ENCODE measurements around the gene PSME3IP1. TPM values are rescaled to one million over a fixed set of nuclear protein-coding genes. Genes with fewer than 3 reads are reported as not detected.

PSME3IP1 gene, protein sequence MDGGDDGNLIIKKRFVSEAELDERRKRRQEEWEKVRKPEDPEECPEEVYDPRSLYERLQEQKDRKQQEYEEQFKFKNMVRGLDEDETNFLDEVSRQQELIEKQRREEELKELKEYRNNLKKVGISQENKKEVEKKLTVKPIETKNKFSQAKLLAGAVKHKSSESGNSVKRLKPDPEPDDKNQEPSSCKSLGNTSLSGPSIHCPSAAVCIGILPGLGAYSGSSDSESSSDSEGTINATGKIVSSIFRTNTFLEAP
- total RNA-seq (81.8 TPM), polyA plus RNA-seq (93.1 TPM)
- long read RNA-seq, donor 1, partial matches to known transcripts = 0 of 3 reads
- long read RNA-seq, donor 1, other reads (novel, unspliced or antisense) = 0 of 3 reads
- long read RNA-seq, donor 2 = 0 reads
- long read RNA-seq, donor 3, transcript FAM192A-201 (7 exons, 2,848 nt) = major isoform, 26 of 49 reads
- long read RNA-seq, donor 3, partial matches to known transcripts = 7 of 49 reads
- long read RNA-seq, donor 3, other reads (novel, unspliced or antisense) = 8 of 49 reads
- long read RNA-seq, donor 4, transcript FAM192A-201 (7 exons, 2,848 nt) = major isoform, 6 of 120 reads
- long read RNA-seq, donor 4, partial matches to known transcripts = 86 of 120 reads
- long read RNA-seq, donor 4, other reads (novel, unspliced or antisense) = 25 of 120 reads
- long read RNA-seq, donor 5, transcript FAM192A-201 (7 exons, 2,848 nt) = major isoform, 19 of 115 reads
- long read RNA-seq, donor 5, transcript FAM192A-218 (7 exons, 1,086 nt) = minor isoform, 5 of 115 reads
- long read RNA-seq, donor 5, partial matches to known transcripts = 74 of 115 reads
- long read RNA-seq, donor 5, other reads (novel, unspliced or antisense) = 15 of 115 reads
- long read RNA-seq, donor 6, transcript FAM192A-201 (7 exons, 2,848 nt) = major isoform, 18 of 24 reads
- long read RNA-seq, donor 6, partial matches to known transcripts = 0 of 24 reads
- long read RNA-seq, donor 6, other reads (novel, unspliced or antisense) = 0 of 24 reads
- long read RNA-seq, donor 7, partial matches to known transcripts = 0 of 6 reads
- long read RNA-seq, donor 7, other reads (novel, unspliced or antisense) = 0 of 6 reads
- long read RNA-seq, donor 8, transcript FAM192A-201 (7 exons, 2,848 nt) = major isoform, 7 of 10 reads
- long read RNA-seq, donor 8, partial matches to known transcripts = 0 of 10 reads
- long read RNA-seq, donor 8, other reads (novel, unspliced or antisense) = 0 of 10 reads
- long read RNA-seq, donor 9, transcript FAM192A-201 (7 exons, 2,848 nt) = major isoform, 5 of 9 reads
- long read RNA-seq, donor 9, partial matches to known transcripts = 0 of 9 reads
- long read RNA-seq, donor 9, other reads (novel, unspliced or antisense) = 0 of 9 reads
- long read RNA-seq, donor 10, transcript FAM192A-201 (7 exons, 2,848 nt) = major isoform, 8 of 10 reads
- long read RNA-seq, donor 10, partial matches to known transcripts = 0 of 10 reads
- long read RNA-seq, donor 10, other reads (novel, unspliced or antisense) = 0 of 10 reads

DNA sequence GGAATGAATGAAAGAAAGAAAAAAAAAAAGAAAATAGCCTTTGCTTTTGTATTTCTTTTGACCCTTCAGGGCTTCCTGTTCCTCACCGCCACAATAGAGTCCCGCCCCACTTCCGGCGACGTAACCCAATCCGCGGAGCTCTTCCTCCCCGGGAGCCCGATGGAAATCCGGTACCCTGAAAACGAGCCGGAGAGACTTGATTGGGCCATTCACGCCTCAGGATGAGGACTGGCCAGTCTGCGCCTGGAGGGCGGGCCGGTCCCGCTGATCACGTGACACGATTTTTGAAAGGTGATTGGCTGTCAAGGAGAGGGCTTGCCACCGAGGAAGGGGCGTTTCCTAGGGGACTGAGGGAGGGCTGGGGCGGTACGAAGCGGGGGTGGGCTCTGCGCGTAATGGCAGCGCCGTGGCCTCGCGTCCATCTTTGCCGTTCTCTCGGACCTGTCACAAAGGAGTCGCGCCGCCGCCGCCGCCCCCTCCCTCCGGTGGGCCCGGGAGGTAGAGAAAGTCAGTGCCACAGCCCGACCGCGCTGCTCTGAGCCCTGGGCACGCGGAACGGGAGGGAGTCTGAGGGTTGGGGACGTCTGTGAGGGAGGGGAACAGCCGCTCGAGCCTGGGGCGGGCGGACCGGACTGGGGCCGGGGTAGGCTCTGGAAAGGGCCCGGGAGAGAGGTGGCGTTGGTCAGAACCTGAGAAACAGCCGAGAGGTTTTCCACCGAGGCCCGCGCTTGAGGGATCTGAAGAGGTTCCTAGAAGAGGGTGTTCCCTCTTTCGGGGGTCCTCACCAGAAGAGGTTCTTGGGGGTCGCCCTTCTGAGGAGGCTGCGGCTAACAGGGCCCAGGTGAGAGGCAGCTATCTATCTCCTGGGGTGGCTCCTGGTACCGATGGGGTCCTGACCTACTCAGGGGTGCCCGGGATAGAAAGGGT, at the start of gene PSME3IP1, which contains the start of gene RSPRY1:
Gene PSME3IP1, minus strand, starts transcription at position 95 of the 927 bp plus-strand sequence. CDS start 12,185 bp downstream, outside the sequence.
Gene RSPRY1, plus strand, starts transcription at position 385 of the 927 bp plus-strand sequence. CDS start 18,330 bp downstream, outside the sequence.
- Histone ChIP-seq H3K4me3 (ENCODE audit: low read length in 2 of 2) (peak within 1 kb of the TSS; percentile 96), H3K36me3 (ENCODE audit: control insufficient read depth in 2 of 2, insufficient read depth in 2 of 2, low read length in 1 of 2) (no peaks in the 10 kb centered on the region), H3K27ac (ENCODE audit: low read depth in 1 of 2, low read length in 1 of 2) (peak within 1 kb of the TSS; percentile 88 to 97), H3K27me3 (ENCODE audit: control insufficient read depth in 2 of 2, insufficient read depth in 1 of 2, low read length in 1 of 2) (no peaks in the 10 kb centered on the region), H3K9me3 (ENCODE audit: control insufficient read depth in 2 of 2, insufficient read depth in 1 of 2, low read length in 1 of 2) (no peaks in the 10 kb centered on the region), H3K4me1 (ENCODE audit: control insufficient read depth in 2 of 2, insufficient read depth in 2 of 2, low read length in 2 of 2) (peaks cover 10 to 15% of the 10 kb centered on the region in 2 donors)
- WGBS = under 1% methylated on average over 64 of the region's 64 CpGs
- DNase-seq (ENCODE audit: low read depth in 6 of 9, low spot score in 9 of 9) = peak; percentile 99 to 100 (median 99)

DNA sequence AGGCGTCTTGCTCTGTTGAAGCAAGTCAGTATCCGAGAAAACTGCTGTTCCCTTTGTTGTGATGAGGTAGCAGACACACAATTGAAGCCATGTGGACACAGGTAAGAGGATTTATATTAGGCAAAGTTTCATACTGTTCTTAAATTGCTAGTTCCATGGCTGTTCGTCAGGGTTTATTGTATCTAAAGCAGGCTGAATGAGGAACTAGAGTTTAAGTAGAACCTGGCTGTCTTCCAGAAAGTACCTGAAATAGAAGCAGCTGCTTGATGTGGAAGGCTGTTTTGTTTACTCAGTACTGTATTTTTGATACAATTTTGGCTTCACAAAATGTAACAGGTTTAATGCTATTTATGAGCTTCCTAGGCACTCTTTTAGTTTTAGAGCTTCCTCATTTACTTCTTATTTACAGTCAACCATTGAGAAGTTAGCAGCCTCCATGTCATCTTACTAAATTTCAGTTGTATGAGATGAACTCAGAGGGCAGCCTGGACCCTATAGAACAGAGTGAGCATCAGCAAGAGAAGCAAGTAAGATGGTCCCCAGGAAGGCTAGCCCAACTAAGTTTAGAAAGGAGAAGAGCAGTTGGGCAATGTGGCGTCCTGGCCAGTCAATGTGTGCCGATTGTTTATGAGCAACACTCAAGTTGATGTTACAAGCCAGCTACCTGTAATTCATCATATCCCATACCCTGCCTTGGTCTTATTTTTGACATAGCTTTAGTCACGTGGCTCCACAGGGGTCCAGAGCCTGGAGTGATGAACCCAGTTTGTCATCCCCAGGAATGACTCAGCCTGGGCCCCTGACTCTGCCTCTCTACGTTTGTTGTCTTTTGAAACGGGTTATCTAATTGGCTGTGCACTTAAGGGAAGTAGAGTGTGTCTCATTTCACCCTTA, 49.5 kb upstream of the PSME3IP1 start:
- H3K9me3 ChIP-seq (ENCODE audit: control insufficient read depth in 2 of 2, insufficient read depth in 1 of 2, low read length in 1 of 2) = no peaks in the 10 kb centered on the region
- H3K36me3 ChIP-seq (ENCODE audit: control insufficient read depth in 2 of 2, insufficient read depth in 2 of 2, low read length in 1 of 2) = peaks cover 49 to 67% of the 10 kb centered on the region in 2 donors
- H3K27me3 ChIP-seq (ENCODE audit: control insufficient read depth in 2 of 2, insufficient read depth in 1 of 2, low read length in 1 of 2) = no peaks in the 10 kb centered on the region
- 81% methylated on average over 8 of the region's 8 CpGs for WGBS
- no peaks in the 10 kb centered on the region for H3K4me1 ChIP-seq (ENCODE audit: control insufficient read depth in 2 of 2, insufficient read depth in 2 of 2, low read length in 2 of 2)
- H3K4me3 ChIP-seq (ENCODE audit: low read length in 2 of 2) = no peak overlapping the region
- H3K27ac ChIP-seq (ENCODE audit: low read depth in 1 of 2, low read length in 1 of 2) = no peak overlapping the region
- no peak for DNase-seq (ENCODE audit: low read depth in 6 of 9, low spot score in 9 of 9)

DNA sequence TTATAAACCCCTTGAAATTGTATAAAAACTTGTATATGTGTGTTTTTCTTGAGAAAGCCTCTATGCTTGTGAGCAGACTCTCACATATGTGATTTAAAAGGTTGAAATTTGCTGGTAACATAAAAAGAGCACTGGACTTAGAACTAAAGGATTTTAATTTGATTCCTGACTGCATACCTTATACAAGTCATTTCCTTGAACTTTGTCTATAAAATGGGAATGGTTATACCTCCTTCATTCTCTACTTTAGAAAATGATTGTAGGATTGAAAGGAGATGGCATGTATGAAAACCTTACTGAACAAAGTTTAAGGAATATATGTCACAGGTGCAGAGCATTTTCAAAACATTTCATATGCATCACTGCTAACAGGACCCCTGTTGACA, 48.9 kb upstream of the PSME3IP1 start:
- H3K27me3 ChIP-seq (ENCODE audit: control insufficient read depth in 2 of 2, insufficient read depth in 1 of 2, low read length in 1 of 2) = no peaks in the 10 kb centered on the region
- no peaks in the 10 kb centered on the region for H3K4me1 ChIP-seq (ENCODE audit: control insufficient read depth in 2 of 2, insufficient read depth in 2 of 2, low read length in 2 of 2)
- H3K27ac ChIP-seq (ENCODE audit: low read depth in 1 of 2, low read length in 1 of 2) = no peak overlapping the region
- H3K4me3 ChIP-seq (ENCODE audit: low read length in 2 of 2) = no peak overlapping the region
- no peaks in the 10 kb centered on the region for H3K9me3 ChIP-seq (ENCODE audit: control insufficient read depth in 2 of 2, insufficient read depth in 1 of 2, low read length in 1 of 2)
- DNase-seq (ENCODE audit: low read depth in 6 of 9, low spot score in 9 of 9) = no peak
- peaks cover 53 to 74% of the 10 kb centered on the region in 2 donors for H3K36me3 ChIP-seq (ENCODE audit: control insufficient read depth in 2 of 2, insufficient read depth in 2 of 2, low read length in 1 of 2)

DNA sequence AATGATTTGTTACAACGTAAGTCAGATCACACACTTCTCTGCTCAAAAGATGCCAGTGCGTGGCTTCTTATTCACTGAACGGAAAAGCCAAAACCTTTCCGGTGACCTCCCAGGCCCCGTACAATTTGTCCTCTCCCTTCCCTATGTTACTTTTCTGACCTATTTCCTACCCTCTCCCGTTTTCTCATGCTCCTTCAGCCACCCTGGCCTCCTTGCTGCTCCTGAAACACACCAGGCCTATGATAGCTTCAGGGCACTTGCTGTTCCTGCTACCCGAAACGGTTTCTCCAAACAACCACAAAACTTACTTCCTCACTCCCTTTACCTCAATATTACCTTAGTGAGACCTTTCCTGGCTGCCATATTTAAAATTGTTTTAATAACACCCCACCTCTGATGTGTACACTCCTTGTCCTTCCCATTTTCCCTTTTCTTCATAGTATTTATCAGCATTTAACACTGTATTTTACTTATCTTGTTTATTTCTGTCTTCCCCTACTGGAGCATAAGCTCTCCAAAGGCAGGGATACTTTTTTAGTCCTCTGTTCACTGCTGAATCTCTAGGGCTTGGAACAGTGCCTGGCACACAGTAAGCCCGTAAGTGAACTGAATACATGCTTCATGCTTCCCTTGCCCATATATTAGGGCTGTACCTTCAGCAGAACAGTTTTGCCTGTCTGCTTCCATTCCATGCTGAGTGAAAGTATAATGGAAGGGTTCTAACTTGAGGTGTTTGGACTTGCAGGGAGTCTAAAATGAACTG, 48.3 kb upstream of the PSME3IP1 start:
- H3K36me3 ChIP-seq (ENCODE audit: control insufficient read depth in 2 of 2, insufficient read depth in 2 of 2, low read length in 1 of 2) = peaks cover 53 to 75% of the 10 kb centered on the region in 2 donors
- H3K4me3 ChIP-seq (ENCODE audit: low read length in 2 of 2) = no peak overlapping the region
- H3K27me3 ChIP-seq (ENCODE audit: control insufficient read depth in 2 of 2, insufficient read depth in 1 of 2, low read length in 1 of 2) = no peaks in the 10 kb centered on the region
- 98% methylated on average over 9 of the region's 9 CpGs for WGBS
- H3K9me3 ChIP-seq (ENCODE audit: control insufficient read depth in 2 of 2, insufficient read depth in 1 of 2, low read length in 1 of 2) = no peaks in the 10 kb centered on the region
- no peak overlapping the region for H3K27ac ChIP-seq (ENCODE audit: low read depth in 1 of 2, low read length in 1 of 2)
- DNase-seq (ENCODE audit: low read depth in 6 of 9, low spot score in 9 of 9) = no peak
- H3K4me1 ChIP-seq (ENCODE audit: control insufficient read depth in 2 of 2, insufficient read depth in 2 of 2, low read length in 2 of 2) = no peaks in the 10 kb centered on the region

DNA sequence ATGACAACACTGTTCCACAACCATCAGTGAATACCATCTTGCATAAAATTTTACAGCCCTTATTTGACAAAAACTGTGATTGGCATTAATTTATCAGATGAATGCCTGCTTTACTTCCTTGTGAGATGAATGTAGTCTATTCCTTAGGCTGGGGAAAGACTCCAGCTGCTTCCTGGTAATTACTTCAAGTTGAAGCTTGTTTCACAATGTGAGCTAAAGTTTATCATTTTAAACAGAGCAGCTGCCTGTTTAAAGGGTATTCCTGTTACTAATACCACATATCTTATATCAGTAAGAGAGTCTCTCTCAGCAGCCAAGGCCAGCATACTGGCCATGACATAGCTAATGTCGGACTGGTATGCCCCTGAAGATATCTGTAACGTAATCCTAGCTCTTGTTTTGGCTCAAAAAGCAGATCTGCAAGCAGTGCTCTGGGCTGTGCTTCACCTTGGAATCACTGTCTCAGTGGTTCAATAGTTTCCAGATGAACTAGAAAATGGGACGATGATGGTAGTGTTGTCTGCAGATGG, 46.0 kb upstream of the PSME3IP1 start:
- WGBS = 92% methylated on average over 3 of the region's 3 CpGs

DNA sequence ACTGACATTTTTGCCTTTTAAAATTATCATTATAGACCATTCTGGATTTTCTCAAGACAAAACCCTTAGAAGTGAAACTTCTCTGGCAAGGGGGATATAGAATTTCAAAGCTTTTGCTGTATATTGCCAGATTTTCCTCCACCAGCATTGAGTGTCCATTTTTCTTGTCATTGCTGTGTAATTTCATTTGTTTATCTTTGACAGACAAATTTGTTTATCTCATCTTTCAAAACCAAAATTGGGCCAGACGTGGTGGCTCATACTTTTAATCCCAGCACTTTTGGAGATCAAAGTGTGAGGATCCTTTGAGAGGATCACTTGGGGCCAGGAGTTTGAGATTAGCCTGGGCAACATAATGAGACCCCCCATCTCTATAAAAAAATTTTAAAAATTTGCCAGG, 43.2 kb upstream of the PSME3IP1 start:
- Histone ChIP-seq H3K36me3 (ENCODE audit: control insufficient read depth in 2 of 2, insufficient read depth in 2 of 2, low read length in 1 of 2) (peaks cover 68 to 85% of the 10 kb centered on the region in 2 donors), H3K27ac (ENCODE audit: low read depth in 1 of 2, low read length in 1 of 2) (no peak overlapping the region), H3K9me3 (ENCODE audit: control insufficient read depth in 2 of 2, insufficient read depth in 1 of 2, low read length in 1 of 2) (no peaks in the 10 kb centered on the region), H3K27me3 (ENCODE audit: control insufficient read depth in 2 of 2, insufficient read depth in 1 of 2, low read length in 1 of 2) (no peaks in the 10 kb centered on the region), H3K4me1 (ENCODE audit: control insufficient read depth in 2 of 2, insufficient read depth in 2 of 2, low read length in 2 of 2) (no peaks in the 10 kb centered on the region), H3K4me3 (ENCODE audit: low read length in 2 of 2) (no peak overlapping the region)
- DNase-seq (ENCODE audit: low read depth in 6 of 9, low spot score in 9 of 9) = no peak
- WGBS = 91% methylated on average over 1 of the region's 1 CpG

More for the DNA sequence above, 46.0 kb upstream of the PSME3IP1 start:
- no peak for DNase-seq (ENCODE audit: low read depth in 6 of 9, low spot score in 9 of 9)
- Histone ChIP-seq H3K27ac (ENCODE audit: low read depth in 1 of 2, low read length in 1 of 2) (no peak overlapping the region), H3K27me3 (ENCODE audit: control insufficient read depth in 2 of 2, insufficient read depth in 1 of 2, low read length in 1 of 2) (no peaks in the 10 kb centered on the region), H3K36me3 (ENCODE audit: control insufficient read depth in 2 of 2, insufficient read depth in 2 of 2, low read length in 1 of 2) (peaks cover 68 to 82% of the 10 kb centered on the region in 2 donors), H3K9me3 (ENCODE audit: control insufficient read depth in 2 of 2, insufficient read depth in 1 of 2, low read length in 1 of 2) (no peaks in the 10 kb centered on the region), H3K4me1 (ENCODE audit: control insufficient read depth in 2 of 2, insufficient read depth in 2 of 2, low read length in 2 of 2) (no peaks in the 10 kb centered on the region), H3K4me3 (ENCODE audit: low read length in 2 of 2) (no peak overlapping the region)

Data from thymus (tissue), 14 donors.